HepG2 (cell line): ENCODE data around the gene FAM20C. TPM values are rescaled to one million over a fixed set of nuclear protein-coding genes. Genes with fewer than 3 reads are reported as not detected.
A peak's percentile ranks its signal among the peaks of the same experiment; 100 is the strongest.

ENCODE experiments used
- DNMT1 ChIP-seq: sonication (generic); formaldehyde crosslinking; IDR thresholded peaks from 2 replicates; pipeline ENCODE4 v1.5.1; 2020; ENCODE audit warnings: mild to moderate bottlenecking, missing genetic modification reagents
- FOXP1 ChIP-seq, 2 experiments: fragments of 450-650 bp in 1 of 2; IDR thresholded peaks; 2 replicates each; pipeline ENCODE4 v1.6.1; 2017 to 2018; ENCODE audit warnings: antibody characterized with exemption in 1 of 2
- NCOR1 ChIP-seq: fragments of 200-600 bp; sonication (generic); IDR thresholded peaks from 2 replicates; pipeline ENCODE4 v1.7.0; 2017; ENCODE audit warnings: antibody characterized with exemption, low read length, borderline replicate concordance
- NONO ChIP-seq, 2 experiments: fragments of 450-650 bp in 1 of 2; sonication (generic) in 1 of 2; formaldehyde crosslinking in 1 of 2; IDR thresholded peaks in 1 of 2; conservative IDR thresholded peaks in 1 of 2; 2 replicates each; pipeline versions ENCODE4 v1.6.1 to v1.8.0; 2017 to 2022; ENCODE audit warnings: mild to moderate bottlenecking in 1 of 2, missing genetic modification reagents in 1 of 2, moderate library complexity in 1 of 2
- NR2F6 ChIP-seq, 2 experiments: IDR thresholded peaks; 2 replicates each; pipeline ENCODE4 v1.6.1; 2016; ENCODE audit warnings: antibody characterized with exemption in 1 of 2, mild to moderate bottlenecking in 1 of 2
- RARA ChIP-seq: IDR thresholded peaks from 2 replicates; pipeline ENCODE4 v1.6.1; 2016; ENCODE audit warnings: missing genetic modification reagents, missing compliant biosample characterization
- SALL2 ChIP-seq: sonication (generic); formaldehyde crosslinking; IDR thresholded peaks from 2 replicates; pipeline ENCODE4 v1.8.1; 2023; ENCODE audit warnings: mild to moderate bottlenecking, missing genetic modification reagents, inconsistent platforms
- XBP1 ChIP-seq: sonication (generic); formaldehyde crosslinking; IDR thresholded peaks from 2 replicates; pipeline ENCODE4 v1.5.0; 2020; ENCODE audit warnings: missing genetic modification reagents
- YEATS4 ChIP-seq: sonication (generic); formaldehyde crosslinking; IDR thresholded peaks from 2 replicates; pipeline ENCODE4 v1.4.0; 2020; ENCODE audit warnings: missing genetic modification reagents, borderline replicate concordance
- ZBTB38 ChIP-seq: sonication (generic); formaldehyde crosslinking; IDR thresholded peaks from 2 replicates; pipeline ENCODE4 v1.5.1; 2020; ENCODE audit warnings: mild to moderate bottlenecking, missing genetic modification reagents
- ZHX1 ChIP-seq: sonication (generic); formaldehyde crosslinking; IDR thresholded peaks from 2 replicates; pipeline ENCODE4 v1.8.1; 2022; ENCODE audit warnings: low read depth, mild to moderate bottlenecking, missing genetic modification reagents
- ZNF274 ChIP-seq: sonication (generic); formaldehyde crosslinking; IDR thresholded peaks from 2 replicates; pipeline ENCODE4 v1.5.1; 2020; ENCODE audit warnings: mild to moderate bottlenecking, missing genetic modification reagents
- ZNF556 ChIP-seq: sonication (generic); formaldehyde crosslinking; IDR thresholded peaks from 2 replicates; pipeline ENCODE4 v1.4.0; 2020; ENCODE audit warnings: mild to moderate bottlenecking, missing genetic modification reagents, borderline replicate concordance
- ZNF574 ChIP-seq: sonication (generic); formaldehyde crosslinking; IDR thresholded peaks from 2 replicates; pipeline ENCODE4 v1.4.0; 2020; ENCODE audit warnings: missing genetic modification reagents
- ZNF607 ChIP-seq: sonication (generic); formaldehyde crosslinking; IDR thresholded peaks from 2 replicates; pipeline ENCODE4 v1.5.1; 2020; ENCODE audit warnings: missing genetic modification reagents, mild to moderate bottlenecking, borderline replicate concordance
- ZNF691 ChIP-seq: sonication (generic); formaldehyde crosslinking; IDR thresholded peaks from 2 replicates; pipeline ENCODE4 v1.4.0; 2020; ENCODE audit warnings: missing genetic modification reagents, low read depth, mild to moderate bottlenecking, borderline replicate concordance
- polyA plus RNA-seq, 8 experiments: library from polyadenylated mRNA; depleted of rRNA in 3 of 8; stranded (reverse) in 7 of 8; unstranded in 1 of 8; fragments of >200 nt; fragmentation: Illumina TruSeq in 4 of 8; extraction: Trizol in 4 of 8; gene quantifications; 2 replicates each; pipeline versions ENCODE4 v1.2.1 to v1.2.3, GENCODE V29; 2011 to 2016; ENCODE audit warnings: low read depth in 4 of 8, missing spikeins in 1 of 8, mixed read lengths in 1 of 8; ENCODE audit not compliant: insufficient read depth in 1 of 8
- total RNA-seq, 5 experiments: library from RNA; depleted of rRNA; stranded (reverse); fragments of >200 nt; fragmentation: Illumina TruSeq; extraction: Trizol; gene quantifications; 2 replicates each; pipeline ENCODE4 v1.2.3, GENCODE V29; 2016; ENCODE audit warnings: low read depth in 1 of 5

Gene FAM20C
- total and polyA plus RNA-seq, 2 of the 13 experiments (the other 11 are each of a cell fraction or from before 2014, with no cell fraction given): 11.9 to 19.9 TPM

GRCh38 chr7:195010-195829 is 2.8 kb downstream of the FAM20C start (continued):
- TF ChIP-seq ZHX1 (0 out of 2 replicates have a peak, but pooled peaks have one; percentile 11), ZNF274 (CRISPR knock-in tag) (0 out of 2 replicates have a peak, but pooled peaks have one; percentile 5), ZNF574 (CRISPR knock-in tag) (0 out of 2 replicates have a peak, but pooled peaks have one; percentile 1), NCOR1 (0 out of 2 replicates have a peak, but pooled peaks have one; percentile 4), ZNF556 (CRISPR knock-in tag) (no peak), RARA (CRISPR knock-in tag) (peak; percentile 40; the same call in 1 of the 2 replicates), SALL2 (0 out of 2 replicates have a peak, but pooled peaks have one; percentile 35), YEATS4 (CRISPR knock-in tag) (peak; percentile 21; the same call in 1 of the 2 replicates), NONO (IDR thresholded peaks at IDR 0.05) (no peak), NONO (CRISPR knock-in tag; conservative IDR thresholded peaks at IDR 0.05) (peak; percentile 46; the same call in 1 of the 2 replicates), FOXP1 (IDR thresholded peaks at IDR 0.05) (no peak), FOXP1 (CRISPR knock-in tag; IDR thresholded peaks at IDR 0.05) (no peak), ZBTB38 (CRISPR knock-in tag) (peak; percentile 97), ZNF691 (CRISPR knock-in tag) (0 out of 2 replicates have a peak, but pooled peaks have one; percentile 35), DNMT1 (CRISPR knock-in tag) (0 out of 2 replicates have a peak, but pooled peaks have one; percentile 19), NR2F6 (IDR thresholded peaks at IDR 0.05) (peak; percentile 45; the same call in 1 of the 2 replicates), NR2F6 (CRISPR knock-in tag; IDR thresholded peaks at IDR 0.05) (no peak; the same call in 1 of the 2 replicates), ZNF607 (no peak), XBP1 (0 out of 2 replicates have a peak, but pooled peaks have one; percentile 9)
